Bronchial epithelial cell (primary cell): ENCODE measurements around the gene SDF4. TPM values are rescaled to one million over a fixed set of nuclear protein-coding genes. Genes with fewer than 3 reads are reported as not detected.

Experiments
- DNase-seq: peaks from one replicate; pipeline ENCODE4 v3.0.0-alpha.2; 2010; ENCODE audit warnings: low read depth
- FAIRE-seq: peaks from 2 replicates; lab custom pipeline; 2011; peaks lifted over from hg19 to GRCh38; lab: Jason Lieb, UNC
- H3K27me3 ChIP-seq: 2 replicates; pipeline ENCODE4 v1.5.1; 2011; ENCODE audit warnings: low read length; ENCODE audit not compliant: control insufficient read depth, insufficient read depth
- H3K36me3 ChIP-seq: 2 replicates; pipeline ENCODE4 v1.5.1; 2011; ENCODE audit warnings: low read length; ENCODE audit not compliant: control insufficient read depth, insufficient read depth
- H3K4me3 ChIP-seq: 2 replicates; pipeline ENCODE4 v1.5.1; 2011; ENCODE audit warnings: mild to moderate bottlenecking, low read depth, low read length, control low read depth
- CTCF ChIP-seq: IDR thresholded peaks from 2 replicates; pipeline ENCODE4 v1.5.1; 2011; ENCODE audit warnings: mild to moderate bottlenecking, moderate library complexity, low read length, control low read depth, inconsistent platforms; ENCODE audit not compliant: insufficient read depth, severe bottlenecking
- total RNA-seq: library from RNA; depleted of rRNA; stranded (reverse); fragments of >200 nt; gene quantifications from 2 replicates; pipeline ENCODE4 v1.2.1, GENCODE V29; 2014

The SDF4 gene
- total RNA-seq, 1 donor from 2014 or later, result 68.2 TPM

GRCh38 chr1:1256956-1257871 lies 25.4 kb upstream of the SDF4 start:
- no peak for FAIRE-seq
- Histone ChIP-seq H3K4me3 (no peak overlapping the region), H3K27me3 (no peaks in the 10 kb centered on the region), H3K36me3 (peaks cover 19% of the 10 kb centered on the region)
- DNase-seq, result no peak
- TF ChIP-seq CTCF, result no peak

- H3K27me3 ChIP-seq, result no peaks in the 10 kb centered on the region
- DNase-seq, result no peak
- TF ChIP-seq CTCF, result no peak
- FAIRE-seq, result no peak
- peaks cover 13% of the 10 kb centered on the region for H3K36me3 ChIP-seq
- no peak overlapping the region for H3K4me3 ChIP-seq
Measured at GRCh38 chr1:1255611-1256010, 23.8 kb upstream of the SDF4 start.

- no peak for TF ChIP-seq CTCF
- peaks cover 13% of the 10 kb centered on the region for H3K36me3 ChIP-seq
- FAIRE-seq, result no peak
- H3K4me3 ChIP-seq, result no peak overlapping the region
- no peak for DNase-seq
- H3K27me3 ChIP-seq, result no peaks in the 10 kb centered on the region
Measured at GRCh38 chr1:1255078-1255477, 23.3 kb upstream of the SDF4 start.

GRCh38 chr1:1254667-1254998 lies 22.8 kb upstream of the SDF4 start:
- no peaks in the 10 kb centered on the region for H3K27me3 ChIP-seq
- DNase-seq, result no peak
- no peak for FAIRE-seq
- no peak overlapping the region for H3K4me3 ChIP-seq
- peaks cover 13% of the 10 kb centered on the region for H3K36me3 ChIP-seq
- no peak for TF ChIP-seq CTCF

- TF ChIP-seq CTCF, result no peak
- Histone ChIP-seq H3K4me3 (no peak overlapping the region), H3K27me3 (no peaks in the 10 kb centered on the region), H3K36me3 (peaks cover 10% of the 10 kb centered on the region)
- no peak for FAIRE-seq
- DNase-seq, result no peak
Measured at GRCh38 chr1:1253972-1254666, 22.3 kb upstream of the SDF4 start.
